Activated CD8-positive, alpha-beta memory T cell treated with anti-CD3 and anti-CD28 coated beads, Interleukin-2, amount 50 U/mL, for 1 hour (primary cell): ENCODE results near the gene ATP11A.
"Not testable (repeated sequence)": the region's sequence is repeated elsewhere in the genome, so short reads cannot be mapped to it uniquely, and the experiment has no call there.

Experiments
- DNase-seq: peaks from one replicate; pipeline ENCODE4 v3.0.0-alpha.2; 2020; ENCODE audit errors: extremely low read depth

ATP11A gene

GRCh38 chr13:112774829-112775565, 85.2 kb downstream of the ATP11A start:
- no peak for DNase-seq

GRCh38 chr13:112775791-112776279, 86.0 kb downstream of the ATP11A start:
- DNase-seq = no peak

GRCh38 chr13:112776354-112776753, 86.5 kb downstream of the ATP11A start:
- no peak for DNase-seq

GRCh38 chr13:112776971-112777370, 87.1 kb downstream of the ATP11A start:
- no peak for DNase-seq

DNA sequence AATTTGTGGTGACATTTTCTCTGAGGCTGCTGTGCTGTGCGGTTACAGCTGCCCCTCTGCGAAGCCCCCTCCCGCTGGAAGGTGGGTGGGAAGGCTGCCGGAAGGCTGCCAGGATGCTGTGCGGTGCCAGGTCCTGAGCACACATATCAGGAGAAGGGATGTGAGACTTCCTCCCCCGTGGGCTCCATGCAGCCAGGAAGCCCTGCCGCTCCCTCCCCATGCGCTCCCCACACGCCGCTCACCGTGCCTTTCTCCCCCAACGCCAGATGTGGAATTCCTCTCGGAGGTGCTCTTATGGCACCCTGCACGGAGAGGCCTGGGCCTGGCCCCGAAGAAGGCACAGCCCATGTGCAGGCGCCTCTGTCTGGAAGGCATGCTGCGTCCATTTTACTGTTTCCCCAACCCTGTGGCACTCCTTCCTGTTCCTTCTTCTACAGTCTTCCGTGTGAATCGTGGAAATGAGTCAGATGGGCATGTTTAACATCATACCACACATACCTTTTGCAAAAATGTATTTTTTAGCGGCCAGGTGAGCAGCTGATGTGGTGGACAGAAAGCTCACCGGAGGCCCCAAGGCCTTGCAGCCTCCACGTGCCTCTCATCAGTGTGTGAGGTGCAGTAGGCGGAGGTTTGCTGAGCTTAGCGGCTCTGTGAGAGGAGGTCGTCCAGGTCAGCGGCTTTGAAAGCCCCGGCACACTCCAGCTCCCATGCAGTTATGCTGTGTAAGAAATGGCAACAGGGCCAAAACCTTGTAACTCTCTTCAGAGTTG, 88.0 kb downstream of the ATP11A start:
- DNase-seq = no peak

- DNase-seq = no peak
Observed at GRCh38 chr13:112779856-112780604, 90.2 kb downstream of the ATP11A start.

- no peak for DNase-seq
Observed at GRCh38 chr13:112781287-112781686, 91.4 kb downstream of the ATP11A start.

DNA sequence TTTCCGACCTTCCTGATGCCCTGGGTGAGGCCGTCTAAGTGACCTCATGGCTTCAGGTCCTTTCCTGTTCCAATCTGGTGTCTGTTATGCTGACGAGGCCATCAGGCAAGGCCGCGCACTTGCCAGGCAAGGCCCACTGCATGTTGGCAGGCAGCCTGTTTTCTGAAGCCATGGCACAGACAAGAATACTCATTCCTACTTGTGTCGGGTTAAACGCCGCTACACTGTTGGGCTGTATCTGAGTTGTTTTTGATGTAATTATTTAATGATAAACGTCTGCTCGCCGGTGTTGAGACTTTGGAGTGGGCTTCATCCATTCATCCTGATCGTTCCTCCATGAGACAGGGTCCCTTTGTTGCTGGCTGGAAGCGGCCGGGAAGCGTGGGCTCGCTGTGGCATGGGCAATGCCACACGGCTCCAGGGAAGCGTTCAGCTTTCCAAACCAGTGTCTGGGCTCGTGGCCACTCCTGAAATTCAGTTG, 92.1 kb downstream of the ATP11A start:
- DNase-seq = no peak

- no peak for DNase-seq
Observed at GRCh38 chr13:112782429-112783010, 92.7 kb downstream of the ATP11A start.

GRCh38 chr13:112783135-112783977, 93.5 kb downstream of the ATP11A start:
- DNase-seq = no peak

- DNase-seq = no peak
Observed at GRCh38 chr13:112783978-112784371, 94.1 kb downstream of the ATP11A start.

- DNase-seq = no peak
Observed at GRCh38 chr13:112784811-112785482, 95.1 kb downstream of the ATP11A start.

DNA sequence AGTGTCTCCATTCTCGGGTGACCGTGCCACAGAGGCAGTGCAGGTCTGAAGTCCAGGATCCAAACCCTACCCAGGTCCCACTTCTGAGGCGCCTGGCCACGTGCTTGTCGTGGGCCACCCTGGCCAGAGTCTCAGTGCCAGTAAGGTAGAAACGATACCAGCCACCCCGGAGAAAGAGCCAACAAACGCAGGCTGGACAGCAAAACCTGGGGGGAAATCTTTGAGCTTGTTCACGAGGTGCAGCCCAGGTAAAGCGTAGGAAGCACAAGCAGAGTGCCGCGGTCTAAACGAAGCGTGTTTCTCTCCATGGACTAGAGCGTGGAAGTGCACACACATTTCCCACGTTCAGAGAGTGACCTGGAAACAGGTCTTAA, 95.6 kb downstream of the ATP11A start:
- no peak for DNase-seq

DNA sequence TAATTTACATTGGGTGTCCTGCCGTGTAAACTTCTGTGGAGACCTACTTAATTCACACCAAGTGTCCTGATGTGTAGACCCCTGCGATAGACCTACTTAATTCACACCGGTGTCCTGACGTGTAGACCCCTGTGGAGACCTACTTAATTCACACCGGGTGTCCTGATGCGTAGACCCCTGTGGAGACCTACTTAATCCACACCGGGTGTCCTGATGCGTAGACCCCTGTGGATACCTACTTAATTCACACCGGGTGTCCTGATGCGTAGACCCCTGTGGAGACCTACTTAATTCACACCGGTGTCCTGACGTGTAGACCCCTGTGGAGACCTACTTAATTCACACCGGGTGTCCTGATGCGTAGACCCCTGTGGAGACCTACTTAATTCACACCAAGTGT, 97.0 kb downstream of the ATP11A start:
- not testable (repeated sequence) for DNase-seq

- no peak for DNase-seq
Observed at GRCh38 chr13:112790735-112791641, 101.2 kb downstream of the ATP11A start.

DNA sequence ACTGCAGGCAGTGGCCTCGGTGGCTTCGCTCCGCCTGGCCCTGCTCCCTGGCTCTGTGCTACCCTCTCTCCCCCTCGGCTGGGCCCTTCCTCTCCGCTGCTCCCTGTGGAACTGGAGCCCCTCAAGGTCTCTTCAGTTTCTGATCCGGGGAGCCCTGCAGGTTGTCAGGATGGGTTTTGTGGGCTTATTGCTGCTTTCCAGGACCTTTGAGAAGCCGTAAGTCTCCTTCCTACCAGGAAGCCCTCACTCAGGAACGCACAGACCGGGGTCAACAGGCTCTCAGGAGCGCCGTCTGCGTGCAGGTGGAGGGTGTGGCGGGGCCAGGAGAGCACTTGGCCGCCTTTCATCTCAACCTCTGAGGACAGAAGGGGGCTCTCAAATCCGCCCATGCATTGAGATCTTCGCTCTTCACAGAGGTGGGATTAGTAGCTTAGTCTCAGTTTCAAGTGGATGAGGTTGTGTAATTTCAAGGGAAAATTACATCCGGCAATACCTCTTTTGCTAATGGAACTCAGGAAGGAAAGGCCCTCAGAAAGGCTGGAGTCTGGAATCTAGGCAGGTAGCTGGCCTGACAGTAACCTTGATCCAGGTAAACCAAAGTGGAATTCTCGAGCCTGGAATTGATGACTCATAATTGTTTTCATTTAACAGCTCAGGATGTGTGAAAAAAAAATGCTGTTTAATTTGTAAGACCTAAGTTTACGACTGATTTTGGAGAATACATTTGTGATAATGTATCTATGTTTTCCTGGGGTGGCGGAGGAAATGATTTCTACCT, 102.0 kb downstream of the ATP11A start:
- DNase-seq = no peak

DNA sequence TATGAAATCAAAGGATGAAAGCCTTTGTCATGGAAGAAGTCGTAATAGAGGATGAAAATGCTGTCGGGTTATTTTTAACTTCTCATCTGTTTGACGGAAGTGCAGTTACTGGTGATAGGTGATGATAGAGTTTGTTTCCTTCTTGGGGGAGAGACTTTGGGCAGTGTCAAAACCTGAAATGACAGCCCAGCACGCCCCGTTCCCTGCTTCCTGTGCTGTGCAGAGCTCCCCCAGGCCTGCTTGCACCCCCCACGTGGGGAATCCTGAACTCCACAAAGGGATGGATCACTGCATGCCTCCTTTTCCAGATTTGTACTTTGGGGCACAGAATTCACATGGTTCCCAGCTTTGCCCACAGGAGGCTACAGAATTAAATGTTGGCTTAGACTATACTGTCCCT, 102.7 kb downstream of the ATP11A start:
- DNase-seq = no peak
